Heart left ventricle (tissue), 16 donors: Measurements from ENCODE around the gene DAB1. TPM values are rescaled to one million over a fixed set of nuclear protein-coding genes. Genes with fewer than 3 reads are reported as not detected.

Experiments used
- ATAC-seq, 4 donors: fragments of 200-7000 bp; cut with Tn5 transposase; one replicate each; pipeline ENCODE4 v1.9.1; 2020 to 2022; ENCODE audit warnings: moderate library complexity in 4 of 4, mild to moderate bottlenecking in 3 of 4, moderate number of reproducible peaks in 1 of 4
- DNase-seq, 5 donors: peaks; one replicate each; pipeline ENCODE4 v3.0.0-alpha.2; 2020
- H3K27ac ChIP-seq, 12 donors: fragments of 200-600 bp; sonication (generic) in 4 of 12; one replicate each; pipeline versions ENCODE4 v1.5.0 to v1.8.0; 2016 to 2022; ENCODE audit warnings: mild to moderate bottlenecking in 2 of 12
- H3K27me3 ChIP-seq, 9 donors: fragments of 200-600 bp; sonication (generic) in 2 of 9; one replicate each; pipeline versions ENCODE4 v1.5.1 to v1.8.0; 2016 to 2022; ENCODE audit warnings: mild to moderate bottlenecking in 3 of 9
- H3K36me3 ChIP-seq, 9 donors: fragments of 200-600 bp; sonication (generic) in 2 of 9; one replicate each; pipeline versions ENCODE4 v1.5.0 to v1.8.0; 2018 to 2022; ENCODE audit warnings: mild to moderate bottlenecking in 2 of 9
- H3K4me1 ChIP-seq, 12 donors: fragments of 200-600 bp; sonication (generic) in 4 of 12; one replicate each; pipeline versions ENCODE4 v1.5.0 to v1.8.0; 2016 to 2022; ENCODE audit warnings: mild to moderate bottlenecking in 3 of 12
- H3K4me3 ChIP-seq, 12 donors: fragments of 200-600 bp; sonication (generic) in 4 of 12; one replicate each; pipeline versions ENCODE4 v1.5.0 to v1.8.0; 2017 to 2022; ENCODE audit warnings: mild to moderate bottlenecking in 9 of 12, moderate library complexity in 4 of 12
- H3K9me3 ChIP-seq, 12 donors: fragments of 200-600 bp; sonication (generic) in 4 of 12; one replicate each; pipeline versions ENCODE4 v1.5.0 to v1.8.0; 2016 to 2022; ENCODE audit warnings: mild to moderate bottlenecking in 1 of 12
- POLR2A ChIP-seq, 2 donors: fragments of 450-650 bp; IDR thresholded peaks; one replicate each; pipeline ENCODE4 v1.6.1; 2017; ENCODE audit warnings: antibody characterized with exemption in 2 of 2, mild to moderate bottlenecking in 2 of 2, moderate library complexity in 2 of 2
- WGBS, 4 donors: extraction: QIAGEN DNeasy Blood & Tissue Kit in 2 of 4; methylation state at CpG; one replicate each; pipeline versions ENCODE4 v1.1.5 to v1.1.7; 2013 to 2018; 5-methylcytosine and 5-hydroxymethylcytosine counted together
- intact Hi-C, 10 donors: fragments of 100-400 bp; cut with DNase I; formaldehyde crosslinking; loops; one replicate each; pipeline versions ENCODE4 v1.11.1 to v1.14.2; 2022
- polyA plus RNA-seq, 2 donors: library from polyadenylated mRNA; stranded (reverse); fragments of 200-250 nt; gene quantifications; one replicate each; pipeline ENCODE4 v1.2.3, GENCODE V29; 2013
- total RNA-seq, 9 donors: library from RNA; depleted of rRNA in 2 of 9; stranded (reverse); fragments of >200 nt in 2 of 9; fragmentation: NEBNext Ultra II Directional in 3 of 9; extraction: Animal tissue kit (Norgen Biotek cat#: 25700) in 3 of 9; gene quantifications; one replicate each; pipeline versions ENCODE4 v1.1.0 to v1.2.4, GENCODE V29; 2016 to 2023
- TF ChIP-seq, protein P1 (sequence below), 12 donors: fragments of 200-600 bp; sonication (generic) in 4 of 12; IDR thresholded peaks; one replicate each; pipeline versions ENCODE4 v1.5.0 to v1.8.0; 2018 to 2022; ENCODE audit warnings: antibody characterized with exemption in 12 of 12, mild to moderate bottlenecking in 5 of 12
- donor health status: ischemic (EF 13 %, LVEDD 7.1; RV severe dilation, severe dysfunction).
- donor health status: healthy with polysubstance abuse.
- donor health status: DM: no; HTN: yes; CAD: no.
- donor health status: DM: no; HTN: no; CAD: no.
- donor health status: ischemic (EF 25% LVEDD 6.9; RV normal size, moderate dysfunction).
- donor health status: ischemic (EF 25% LVEDD 5.7; RV mildly dilated, moderate dysfunction).
- donor health status: healthy.
- donor health status: DM: yes; HTN: yes; CAD: no.
- donor health status: ischemic (EF 35%, LVEDD 5.7; RV mildly dilated, moderate dysfunction).
- donor health status: nonischemic (EF 11% LVEDD 7.7; RV severe dilation, severe dysfunction).
- donor health status: DM: yes; HTN: yes; CAD: no.
- donor health status: PGD.
- donor health status: ischemic (EF 29% LVEDD 5.4; RV normal size, mild dysfunction).
- donor health status: nonischemic (EF 23%, LVEDD 6.1; RV moderate dilation, normal function).

The DAB1 gene
- total and polyA plus RNA-seq, 11 donors, result 0.26 to 28.8 (median 5.2) TPM

DNA sequence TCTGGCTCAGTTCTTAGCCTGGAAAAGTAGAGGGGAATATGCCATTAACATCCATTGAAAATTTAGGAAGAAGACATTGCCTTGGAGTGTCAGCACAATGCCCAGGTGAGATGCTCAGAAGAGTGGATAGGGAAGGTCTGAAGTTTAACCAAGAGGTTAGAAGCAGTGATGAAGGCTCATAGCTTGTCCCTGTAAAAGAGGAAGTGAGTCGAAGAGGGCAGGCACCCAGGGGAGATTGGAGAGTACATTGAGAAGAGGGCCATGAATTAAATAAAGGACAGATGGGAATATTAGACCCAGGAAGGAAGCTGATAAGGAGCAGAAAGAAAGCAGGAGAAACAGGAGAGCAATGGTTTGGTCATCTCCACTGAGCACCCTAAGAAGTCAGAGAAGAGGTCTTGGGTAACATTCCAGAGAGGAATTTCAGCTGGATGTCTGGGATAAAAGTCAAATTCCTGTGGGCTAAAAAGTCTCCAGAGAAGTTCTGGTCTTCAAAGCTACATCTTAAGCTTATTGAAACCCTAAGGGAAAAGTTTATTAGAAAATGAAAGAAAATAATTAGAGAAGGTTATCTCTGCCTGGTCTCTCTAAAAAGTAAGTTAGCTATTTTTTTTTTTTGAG lies 475.3 kb downstream of the DAB1 start:
- 52 to 68% (median 62%) methylated on average over 1 of the region's 1 CpG for WGBS, 4 donors
- Histone ChIP-seq H3K36me3 (no peaks in the 10 kb centered on the region), H3K27me3 (peaks cover 0 to 3% (median 0%) of the 10 kb centered on the region in 9 donors), H3K9me3 (no peaks in the 10 kb centered on the region), H3K4me3 (no peak overlapping the region), H3K4me1 (no peaks in the 10 kb centered on the region), H3K27ac (no peak overlapping the region)
- DNase-seq, result no peak
- TF ChIP-seq, protein P1, sequence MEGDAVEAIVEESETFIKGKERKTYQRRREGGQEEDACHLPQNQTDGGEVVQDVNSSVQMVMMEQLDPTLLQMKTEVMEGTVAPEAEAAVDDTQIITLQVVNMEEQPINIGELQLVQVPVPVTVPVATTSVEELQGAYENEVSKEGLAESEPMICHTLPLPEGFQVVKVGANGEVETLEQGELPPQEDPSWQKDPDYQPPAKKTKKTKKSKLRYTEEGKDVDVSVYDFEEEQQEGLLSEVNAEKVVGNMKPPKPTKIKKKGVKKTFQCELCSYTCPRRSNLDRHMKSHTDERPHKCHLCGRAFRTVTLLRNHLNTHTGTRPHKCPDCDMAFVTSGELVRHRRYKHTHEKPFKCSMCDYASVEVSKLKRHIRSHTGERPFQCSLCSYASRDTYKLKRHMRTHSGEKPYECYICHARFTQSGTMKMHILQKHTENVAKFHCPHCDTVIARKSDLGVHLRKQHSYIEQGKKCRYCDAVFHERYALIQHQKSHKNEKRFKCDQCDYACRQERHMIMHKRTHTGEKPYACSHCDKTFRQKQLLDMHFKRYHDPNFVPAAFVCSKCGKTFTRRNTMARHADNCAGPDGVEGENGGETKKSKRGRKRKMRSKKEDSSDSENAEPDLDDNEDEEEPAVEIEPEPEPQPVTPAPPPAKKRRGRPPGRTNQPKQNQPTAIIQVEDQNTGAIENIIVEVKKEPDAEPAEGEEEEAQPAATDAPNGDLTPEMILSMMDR (IDR thresholded peaks at IDR 0.05), result no peak
- TF ChIP-seq POLR2A (IDR thresholded peaks at IDR 0.05), result no peak
- intact Hi-C loops, result no loop called here
- ATAC-seq, result no peak
